ENCODE results near the gene AKAP13.

- no peak for TF ChIP-seq POLR2A (IDR thresholded peaks at IDR 0.05)
- TF ChIP-seq, protein P1, sequence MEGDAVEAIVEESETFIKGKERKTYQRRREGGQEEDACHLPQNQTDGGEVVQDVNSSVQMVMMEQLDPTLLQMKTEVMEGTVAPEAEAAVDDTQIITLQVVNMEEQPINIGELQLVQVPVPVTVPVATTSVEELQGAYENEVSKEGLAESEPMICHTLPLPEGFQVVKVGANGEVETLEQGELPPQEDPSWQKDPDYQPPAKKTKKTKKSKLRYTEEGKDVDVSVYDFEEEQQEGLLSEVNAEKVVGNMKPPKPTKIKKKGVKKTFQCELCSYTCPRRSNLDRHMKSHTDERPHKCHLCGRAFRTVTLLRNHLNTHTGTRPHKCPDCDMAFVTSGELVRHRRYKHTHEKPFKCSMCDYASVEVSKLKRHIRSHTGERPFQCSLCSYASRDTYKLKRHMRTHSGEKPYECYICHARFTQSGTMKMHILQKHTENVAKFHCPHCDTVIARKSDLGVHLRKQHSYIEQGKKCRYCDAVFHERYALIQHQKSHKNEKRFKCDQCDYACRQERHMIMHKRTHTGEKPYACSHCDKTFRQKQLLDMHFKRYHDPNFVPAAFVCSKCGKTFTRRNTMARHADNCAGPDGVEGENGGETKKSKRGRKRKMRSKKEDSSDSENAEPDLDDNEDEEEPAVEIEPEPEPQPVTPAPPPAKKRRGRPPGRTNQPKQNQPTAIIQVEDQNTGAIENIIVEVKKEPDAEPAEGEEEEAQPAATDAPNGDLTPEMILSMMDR (IDR thresholded peaks at IDR 0.05) = no peak
Measured at GRCh38 chr15:85584872-85585271, 204.5 kb downstream of the AKAP13 start.

Data from esophagus squamous epithelium (tissue), 4 donors.